ENCODE measurements around the gene TMEM45A.

The TMEM45A gene

DNA sequence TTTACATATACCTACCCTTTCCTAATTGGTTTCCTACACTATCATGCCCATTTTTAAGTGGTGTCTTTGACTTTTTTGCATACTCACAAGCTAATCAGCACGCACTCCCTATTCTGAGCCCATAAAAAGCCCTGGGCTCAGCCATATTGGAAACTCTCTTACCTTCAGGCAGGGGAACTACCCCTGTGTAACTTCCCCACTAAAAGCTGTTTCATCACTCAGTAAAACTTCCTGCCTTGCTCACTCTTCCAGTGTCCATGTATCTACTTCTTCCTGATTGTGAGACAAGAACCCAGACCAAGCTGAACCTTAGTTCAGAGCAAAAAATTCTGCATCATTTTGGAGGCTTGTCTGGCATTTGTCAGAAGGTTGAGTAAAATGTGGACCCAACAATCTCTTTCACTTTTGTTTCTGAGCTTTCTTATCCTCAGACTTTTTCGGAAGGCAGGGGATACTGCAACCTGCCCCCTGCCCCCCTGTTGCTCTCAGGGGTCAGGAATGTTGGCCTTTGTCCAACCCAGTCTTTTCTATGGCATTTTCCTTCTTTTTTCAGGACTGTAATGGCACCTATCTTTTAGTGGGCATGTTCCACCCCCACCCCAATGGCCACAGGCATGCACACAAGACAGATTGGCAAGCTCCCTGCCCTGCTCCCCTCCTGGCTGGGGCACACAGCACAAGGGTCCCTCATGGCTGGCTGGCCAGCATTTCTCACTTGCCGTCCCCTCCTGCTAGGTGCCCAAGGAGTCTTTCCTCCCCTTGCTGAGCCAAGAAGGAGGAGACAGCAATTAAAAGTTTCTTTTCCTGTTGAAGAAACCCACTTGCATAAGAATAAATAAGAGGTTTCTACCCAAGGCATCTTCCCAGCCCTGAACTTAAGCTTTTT is 26.3 kb upstream of the TMEM45A start:
- no peaks in the 10 kb centered on the region for H3K27me3 ChIP-seq (ENCODE audit: low read depth, low read length)
- no peaks in the 10 kb centered on the region for H3K79me2 ChIP-seq (ENCODE audit: low read length)
- peak overlapping the region; percentile 16; the same call in 1 of the 2 replicates for H3K9ac ChIP-seq (ENCODE audit: low read length)
- no peaks in the 10 kb centered on the region for H3K9me3 ChIP-seq (ENCODE audit: insufficient read depth, low read length)
- peaks cover 14% of the 10 kb centered on the region for H3K4me1 ChIP-seq (ENCODE audit: low read length)
- H3K36me3 ChIP-seq (replicated peaks; ENCODE audit: low read depth, low read length): no peaks in the 10 kb centered on the region
- peak overlapping the region; percentile 34 for H3K4me3 ChIP-seq (ENCODE audit: low read length)
- peak overlapping the region; percentile 71 for H3K4me2 ChIP-seq (ENCODE audit: low read length)
- no peaks in the 10 kb centered on the region for H4K20me1 ChIP-seq (ENCODE audit: insufficient read depth, low read length)
- H2AFZ ChIP-seq (ENCODE audit: low read depth, low read length): peak overlapping the region; percentile 90
- peak overlapping the region; percentile 32 for H3K27ac ChIP-seq (ENCODE audit: low read length)
- TF ChIP-seq EZH2phosphoT487 (IDR thresholded peaks at IDR 0.05; ENCODE audit: low read depth): no peak

DNA sequence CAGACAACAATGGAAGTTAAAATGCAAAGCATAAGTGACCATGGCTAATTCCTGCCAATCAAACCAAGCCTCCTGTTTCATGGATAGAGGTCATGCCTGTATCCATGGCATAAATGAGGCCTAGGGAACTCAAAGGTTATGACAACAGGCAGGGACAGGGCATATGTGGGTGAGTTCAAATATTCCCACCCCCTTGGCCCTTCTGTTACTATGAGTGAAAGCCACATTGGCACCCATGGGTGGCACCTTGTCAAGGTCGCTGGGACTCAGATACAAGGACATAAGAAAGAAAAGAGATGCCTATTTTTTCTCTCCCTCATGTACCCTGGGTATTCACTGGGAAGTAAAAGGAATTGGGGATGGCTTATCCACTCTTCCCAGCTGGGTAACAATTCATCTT is 25.3 kb upstream of the TMEM45A start:
- Histone ChIP-seq H3K79me2 (ENCODE audit: low read length) (no peaks in the 10 kb centered on the region), H3K9ac (ENCODE audit: low read length) (no peak overlapping the region), H3K27me3 (ENCODE audit: low read depth, low read length) (no peaks in the 10 kb centered on the region), H3K4me2 (ENCODE audit: low read length) (no peak overlapping the region), H3K36me3 (replicated peaks; ENCODE audit: low read depth, low read length) (no peaks in the 10 kb centered on the region), H3K27ac (ENCODE audit: low read length) (no peak overlapping the region), H4K20me1 (ENCODE audit: insufficient read depth, low read length) (no peaks in the 10 kb centered on the region), H2AFZ (ENCODE audit: low read depth, low read length) (no peak overlapping the region), H3K9me3 (ENCODE audit: insufficient read depth, low read length) (no peaks in the 10 kb centered on the region), H3K4me3 (ENCODE audit: low read length) (no peak overlapping the region), H3K4me1 (ENCODE audit: low read length) (peaks cover 14% of the 10 kb centered on the region)
- TF ChIP-seq CTCF (IDR thresholded peaks at IDR 0.05; ENCODE audit: low read depth, low read length) (no peak), EZH2phosphoT487 (IDR thresholded peaks at IDR 0.05; ENCODE audit: low read depth) (no peak)

GRCh38 chr3:100468676-100469075 is 23.7 kb upstream of the TMEM45A start:
- no peaks in the 10 kb centered on the region for H3K79me2 ChIP-seq (ENCODE audit: low read length)
- H3K4me3 ChIP-seq (ENCODE audit: low read length): no peak overlapping the region
- no peak for TF ChIP-seq EZH2phosphoT487 (IDR thresholded peaks at IDR 0.05; ENCODE audit: low read depth)
- TF ChIP-seq CTCF (IDR thresholded peaks at IDR 0.05; ENCODE audit: low read depth, low read length): no peak
- H3K9me3 ChIP-seq (ENCODE audit: insufficient read depth, low read length): no peaks in the 10 kb centered on the region
- no peak overlapping the region for H3K27ac ChIP-seq (ENCODE audit: low read length)
- H3K4me1 ChIP-seq (ENCODE audit: low read length): peaks cover 14% of the 10 kb centered on the region
- no peaks in the 10 kb centered on the region for H3K36me3 ChIP-seq (replicated peaks; ENCODE audit: low read depth, low read length)
- H4K20me1 ChIP-seq (ENCODE audit: insufficient read depth, low read length): no peaks in the 10 kb centered on the region
- no peaks in the 10 kb centered on the region for H3K27me3 ChIP-seq (ENCODE audit: low read depth, low read length)
- H2AFZ ChIP-seq (ENCODE audit: low read depth, low read length): no peak overlapping the region
- no peak overlapping the region for H3K4me2 ChIP-seq (ENCODE audit: low read length)
- no peak overlapping the region for H3K9ac ChIP-seq (ENCODE audit: low read length)

DNA sequence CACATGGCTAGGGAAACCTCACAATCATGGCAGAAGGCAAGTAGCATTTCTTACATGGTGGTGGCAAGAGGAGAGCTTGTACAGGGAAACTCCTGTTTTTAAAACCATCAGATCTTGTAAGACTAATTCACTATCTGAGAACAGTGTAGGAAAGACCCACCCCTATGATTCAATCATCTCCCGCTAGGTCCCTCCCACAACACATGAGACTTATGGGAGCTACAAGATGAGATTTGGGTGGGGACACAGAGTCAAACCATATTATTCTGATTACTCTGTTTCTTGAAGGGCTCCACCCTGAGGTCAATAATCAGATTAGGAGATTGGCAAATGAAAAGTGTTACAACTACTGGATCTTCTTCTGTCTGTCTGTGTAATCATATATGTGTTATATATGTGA is 21.5 kb upstream of the TMEM45A start:
- H3K79me2 ChIP-seq (ENCODE audit: low read length): no peaks in the 10 kb centered on the region
- H2AFZ ChIP-seq (ENCODE audit: low read depth, low read length): no peak overlapping the region
- TF ChIP-seq CTCF (IDR thresholded peaks at IDR 0.05; ENCODE audit: low read depth, low read length): no peak
- TF ChIP-seq EZH2phosphoT487 (IDR thresholded peaks at IDR 0.05; ENCODE audit: low read depth): no peak
- H3K27me3 ChIP-seq (ENCODE audit: low read depth, low read length): no peaks in the 10 kb centered on the region
- no peak overlapping the region for H3K4me2 ChIP-seq (ENCODE audit: low read length)
- H4K20me1 ChIP-seq (ENCODE audit: insufficient read depth, low read length): no peaks in the 10 kb centered on the region
- no peak overlapping the region for H3K4me3 ChIP-seq (ENCODE audit: low read length)
- no peaks in the 10 kb centered on the region for H3K36me3 ChIP-seq (replicated peaks; ENCODE audit: low read depth, low read length)
- H3K27ac ChIP-seq (ENCODE audit: low read length): no peak overlapping the region
- peaks cover 8% of the 10 kb centered on the region for H3K4me1 ChIP-seq (ENCODE audit: low read length)
- H3K9me3 ChIP-seq (ENCODE audit: insufficient read depth, low read length): no peaks in the 10 kb centered on the region
- H3K9ac ChIP-seq (ENCODE audit: low read length): no peak overlapping the region

Measured in OCI-LY3 (cell line).